Measurements from ENCODE around the gene CXADR.

Gene CXADR

GRCh38 chr21:17577701-17578100 is 64.9 kb downstream of the CXADR start:
- Histone ChIP-seq H3K27me3 (replicated peaks; ENCODE audit: control insufficient read depth, insufficient read depth, low read length) (no peaks in the 10 kb centered on the region; the same call in 1 of the 2 replicates), H3K4me3 (replicated peaks; ENCODE audit: low read depth, low read length) (no peak overlapping the region), H3K36me3 (ENCODE audit: control insufficient read depth, insufficient read depth, low read length) (no peaks in the 10 kb centered on the region)
- DNase-seq (ENCODE audit: extremely low read depth, insufficient read length), result no peak
- TF ChIP-seq, protein P1, sequence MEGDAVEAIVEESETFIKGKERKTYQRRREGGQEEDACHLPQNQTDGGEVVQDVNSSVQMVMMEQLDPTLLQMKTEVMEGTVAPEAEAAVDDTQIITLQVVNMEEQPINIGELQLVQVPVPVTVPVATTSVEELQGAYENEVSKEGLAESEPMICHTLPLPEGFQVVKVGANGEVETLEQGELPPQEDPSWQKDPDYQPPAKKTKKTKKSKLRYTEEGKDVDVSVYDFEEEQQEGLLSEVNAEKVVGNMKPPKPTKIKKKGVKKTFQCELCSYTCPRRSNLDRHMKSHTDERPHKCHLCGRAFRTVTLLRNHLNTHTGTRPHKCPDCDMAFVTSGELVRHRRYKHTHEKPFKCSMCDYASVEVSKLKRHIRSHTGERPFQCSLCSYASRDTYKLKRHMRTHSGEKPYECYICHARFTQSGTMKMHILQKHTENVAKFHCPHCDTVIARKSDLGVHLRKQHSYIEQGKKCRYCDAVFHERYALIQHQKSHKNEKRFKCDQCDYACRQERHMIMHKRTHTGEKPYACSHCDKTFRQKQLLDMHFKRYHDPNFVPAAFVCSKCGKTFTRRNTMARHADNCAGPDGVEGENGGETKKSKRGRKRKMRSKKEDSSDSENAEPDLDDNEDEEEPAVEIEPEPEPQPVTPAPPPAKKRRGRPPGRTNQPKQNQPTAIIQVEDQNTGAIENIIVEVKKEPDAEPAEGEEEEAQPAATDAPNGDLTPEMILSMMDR (IDR thresholded peaks at IDR 0.05; ENCODE audit: insufficient read depth, low read length, poor library complexity, severe bottlenecking), result no peak

GRCh38 chr21:17578162-17578561 is 65.3 kb downstream of the CXADR start:
- no peak for DNase-seq (ENCODE audit: extremely low read depth, insufficient read length)
- H3K4me3 ChIP-seq (replicated peaks; ENCODE audit: low read depth, low read length), result no peak overlapping the region
- no peaks in the 10 kb centered on the region for H3K36me3 ChIP-seq (ENCODE audit: control insufficient read depth, insufficient read depth, low read length)
- H3K27me3 ChIP-seq (replicated peaks; ENCODE audit: control insufficient read depth, insufficient read depth, low read length), result no peaks in the 10 kb centered on the region; the same call in 1 of the 2 replicates
- TF ChIP-seq, protein P1 (IDR thresholded peaks at IDR 0.05; ENCODE audit: insufficient read depth, low read length, poor library complexity, severe bottlenecking), result no peak

DNA sequence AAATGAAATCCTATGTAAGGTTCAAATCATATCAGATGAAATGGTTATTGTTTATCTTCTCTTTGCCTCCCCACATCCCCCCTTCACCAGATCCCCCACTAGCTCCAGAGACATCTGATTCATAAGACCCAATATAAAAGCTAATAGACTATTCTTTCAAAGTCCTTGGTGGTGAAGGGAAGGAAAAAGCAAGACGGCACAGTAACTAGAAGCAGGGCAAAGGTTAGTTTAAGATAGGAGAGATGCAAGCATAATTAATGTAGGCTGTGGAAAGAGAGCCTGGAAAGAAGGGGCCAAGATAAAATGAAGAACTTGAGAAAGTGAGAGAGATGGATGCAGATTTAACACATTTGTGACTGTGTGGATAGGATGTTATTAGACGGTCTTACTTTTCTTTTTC is 66.0 kb downstream of the CXADR start:
- Histone ChIP-seq H3K4me3 (replicated peaks; ENCODE audit: low read depth, low read length) (no peak overlapping the region), H3K36me3 (ENCODE audit: control insufficient read depth, insufficient read depth, low read length) (no peaks in the 10 kb centered on the region), H3K27me3 (replicated peaks; ENCODE audit: control insufficient read depth, insufficient read depth, low read length) (no peaks in the 10 kb centered on the region)
- TF ChIP-seq, protein P1 (IDR thresholded peaks at IDR 0.05; ENCODE audit: insufficient read depth, low read length, poor library complexity, severe bottlenecking), result no peak
- no peak for DNase-seq (ENCODE audit: extremely low read depth, insufficient read length)

DNA sequence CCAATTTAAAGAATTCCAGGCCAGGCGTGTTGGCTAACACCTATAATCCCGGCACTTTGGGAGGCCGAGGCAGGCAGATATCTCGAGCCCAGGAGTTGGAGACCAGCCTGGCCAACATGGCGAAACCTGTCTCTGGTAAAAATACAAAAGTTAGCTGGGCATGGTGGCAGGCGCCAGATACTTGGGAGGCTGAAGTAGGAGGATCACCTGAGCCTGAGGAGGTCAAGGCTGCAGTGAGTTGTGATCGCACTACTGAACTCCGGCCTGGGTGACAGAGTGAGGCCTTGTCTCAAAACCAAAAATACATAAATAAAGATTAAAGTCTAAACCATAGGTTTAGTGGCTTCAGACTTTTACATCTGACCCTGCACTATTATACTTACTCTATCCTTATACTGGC is 67.5 kb downstream of the CXADR start:
- H3K27me3 ChIP-seq (replicated peaks; ENCODE audit: control insufficient read depth, insufficient read depth, low read length), result no peaks in the 10 kb centered on the region
- H3K36me3 ChIP-seq (ENCODE audit: control insufficient read depth, insufficient read depth, low read length), result no peaks in the 10 kb centered on the region
- no peak for DNase-seq (ENCODE audit: extremely low read depth, insufficient read length)
- no peak overlapping the region for H3K4me3 ChIP-seq (replicated peaks; ENCODE audit: low read depth, low read length)
- TF ChIP-seq, protein P1 (IDR thresholded peaks at IDR 0.05; ENCODE audit: insufficient read depth, low read length, poor library complexity, severe bottlenecking), result no peak

DNA sequence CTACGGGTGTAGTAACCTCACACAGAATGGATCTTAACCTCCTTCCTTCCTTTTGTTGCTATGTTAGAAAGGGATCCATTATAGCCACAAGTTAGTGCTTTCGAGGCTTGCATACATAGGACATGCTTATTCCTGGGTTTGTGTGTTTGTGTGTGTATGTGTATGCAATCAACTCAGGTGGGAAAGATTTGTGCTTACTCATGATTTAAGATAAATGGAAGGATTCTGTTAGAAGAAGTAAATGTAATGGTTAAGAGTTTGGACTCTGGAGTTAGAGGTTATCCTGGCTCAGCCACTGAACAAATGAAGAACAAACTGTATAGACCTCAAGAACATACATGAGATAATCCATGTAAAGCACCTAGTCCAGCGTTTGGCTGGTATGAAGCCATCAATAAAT is 71.1 kb downstream of the CXADR start:
- TF ChIP-seq, protein P1 (IDR thresholded peaks at IDR 0.05; ENCODE audit: insufficient read depth, low read length, poor library complexity, severe bottlenecking), result no peak
- DNase-seq (ENCODE audit: extremely low read depth, insufficient read length), result no peak
- no peaks in the 10 kb centered on the region for H3K27me3 ChIP-seq (replicated peaks; ENCODE audit: control insufficient read depth, insufficient read depth, low read length)
- H3K36me3 ChIP-seq (ENCODE audit: control insufficient read depth, insufficient read depth, low read length), result no peaks in the 10 kb centered on the region
- H3K4me3 ChIP-seq (replicated peaks; ENCODE audit: low read depth, low read length), result no peak overlapping the region

GRCh38 chr21:17585875-17586450 is 73.1 kb downstream of the CXADR start:
- TF ChIP-seq, protein P1 (IDR thresholded peaks at IDR 0.05; ENCODE audit: insufficient read depth, low read length, poor library complexity, severe bottlenecking), result peak; percentile 50
- no peak for DNase-seq (ENCODE audit: extremely low read depth, insufficient read length)
- Histone ChIP-seq H3K27me3 (replicated peaks; ENCODE audit: control insufficient read depth, insufficient read depth, low read length) (no peaks in the 10 kb centered on the region), H3K4me3 (replicated peaks; ENCODE audit: low read depth, low read length) (no peak overlapping the region), H3K36me3 (ENCODE audit: control insufficient read depth, insufficient read depth, low read length) (no peaks in the 10 kb centered on the region)

Data from GM06990 (cell line).